DMS153 treated with DMSO at 0.1 percent for 48 hours (cell line): ENCODE results near the gene FLYWCH2.
"Not testable (repeated sequence)": the region's sequence is repeated elsewhere in the genome, so short reads cannot be mapped to it uniquely, and the experiment has no call there.

ENCODE experiments used
- DNase-seq: peaks from one replicate; lab custom pipeline; 2025; ENCODE audit not compliant: unreplicated experiment; lab: John Stamatoyannopoulos, UW

FLYWCH2 gene

DNA sequence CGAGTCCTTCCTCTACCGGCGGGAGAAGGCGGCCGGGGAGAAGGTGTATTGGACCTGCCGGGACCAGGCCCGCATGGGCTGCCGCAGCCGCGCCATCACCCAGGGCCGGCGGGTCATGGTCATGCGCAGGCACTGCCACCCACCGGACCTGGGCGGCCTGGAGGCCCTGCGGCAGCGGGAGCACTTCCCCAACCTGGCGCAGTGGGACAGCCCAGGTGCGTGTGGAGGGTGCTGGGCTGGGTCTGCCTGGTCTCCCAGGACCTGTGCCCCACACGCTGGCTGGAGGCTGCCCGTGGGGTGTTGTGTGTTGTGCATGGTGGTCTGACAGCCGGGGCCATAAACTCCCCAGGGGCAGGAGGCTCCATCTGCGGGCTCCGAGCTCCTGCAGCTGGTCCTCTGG, 54.2 kb downstream of the FLYWCH2 start:
- no peak for DNase-seq

GRCh38 chr16:2938206-2938605, 55.2 kb downstream of the FLYWCH2 start:
- DNase-seq = no peak

GRCh38 chr16:2939968-2940367, 57.0 kb downstream of the FLYWCH2 start:
- DNase-seq = no peak

DNA sequence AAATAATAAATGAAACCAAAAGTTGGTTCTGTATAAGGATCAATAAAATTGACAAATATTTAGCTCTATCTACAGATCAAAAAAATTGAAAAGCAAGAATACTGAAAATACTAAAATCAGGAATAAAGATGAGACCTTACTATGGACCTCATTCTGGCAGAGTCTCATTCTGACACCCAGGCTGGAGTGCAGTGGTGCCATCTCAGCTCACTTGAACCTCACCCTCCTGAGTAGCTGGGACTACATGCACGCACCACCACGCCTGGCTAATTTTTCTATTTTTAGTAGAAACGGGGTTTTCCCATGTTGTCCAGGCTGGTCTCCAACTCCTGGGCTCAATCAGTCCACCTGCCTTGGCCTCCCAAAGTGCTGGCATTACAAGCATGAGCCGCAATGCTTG, 59.0 kb downstream of the FLYWCH2 start:
- DNase-seq = no peak

DNA sequence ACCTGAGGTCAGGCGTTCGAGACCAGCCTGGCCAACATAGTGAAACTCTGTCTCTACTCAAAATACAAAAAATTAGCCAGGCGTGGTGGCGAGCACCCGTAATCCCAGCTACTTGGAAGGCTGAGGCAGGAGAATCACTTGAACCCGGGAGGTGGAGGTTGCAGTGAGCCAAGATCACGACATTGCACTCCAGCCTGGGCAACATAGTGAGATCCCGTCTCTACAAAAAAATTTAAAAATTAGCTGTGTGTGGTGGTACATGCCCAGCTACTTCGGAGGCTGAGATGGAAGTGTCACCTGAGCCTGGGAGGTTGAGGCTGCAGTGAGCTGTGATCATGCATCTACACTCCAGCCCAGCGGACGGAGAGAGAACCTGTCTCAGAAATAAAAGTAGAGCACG, 60.7 kb downstream of the FLYWCH2 start:
- DNase-seq = not testable (repeated sequence)

- DNase-seq = no peak
These were observed 63.6 kb downstream of the FLYWCH2 start for GRCh38 chr16:2946649-2947048.
